HepG2 (cell line): ENCODE measurements around the gene RBM8A. TPM values are rescaled to one million over a fixed set of nuclear protein-coding genes. Genes with fewer than 3 reads are reported as not detected.

Experiments used
- ATAC-seq: fragments of 200-7000 bp; cut with Tn5 transposase; 3 replicates; pipeline ENCODE4 v1.9.1; 2020; ENCODE audit warnings: mild to moderate bottlenecking, moderate library complexity
- BruUV-seq: library from RNA; stranded (reverse); fragments of 400-500 nt; replicated peaks from 2 replicates; lab custom pipeline; 2021; lab: Mats Ljungman, UMichigan
- CTCF ChIA-PET: fragments of 300-600 bp; formaldehyde crosslinking; extraction: SDS; loops from one replicate; lab custom pipeline; 2021; ENCODE audit warnings: low total read pairs, inconsistent platforms, low intra/inter-chr PET ratio; lab: Yijun Ruan, JAX
- POLR2A ChIA-PET: fragments of 350-600 bp; sonication (Branson Sonifier 250); formaldehyde crosslinking; loops from one replicate; lab custom pipeline; 2020; ENCODE audit warnings: antibody characterized with exemption, inconsistent platforms; lab: Yijun Ruan, JAX
- DNase-seq: peaks from one replicate; pipeline ENCODE4 v3.0.0-alpha.2; 2015; ENCODE audit warnings: low spot score
- FAIRE-seq: peaks from 3 replicates; lab custom pipeline; 2011; peaks lifted over from hg19 to GRCh38; lab: Jason Lieb, UNC
- H2AFZ ChIP-seq: one replicate; pipeline ENCODE4 v1.6.1; 2011; ENCODE audit warnings: low read length, inconsistent platforms
- H3K27ac ChIP-seq: fragments of 300-600 bp; 3 replicates; pipeline ENCODE4 v1.8.0; 2011; ENCODE audit warnings: mixed run types, mild to moderate bottlenecking, mixed read lengths, low read length, inconsistent platforms; ENCODE audit not compliant: insufficient read depth; ENCODE audit errors: extremely low read length
- H3K27me3 ChIP-seq, 2 experiments: fragments of 200-600 bp in 1 of 2; 2 replicates in 1 of 2; 3 replicates in 1 of 2; pipeline versions ENCODE4 v1.6.0 to v1.8.0; 2011; ENCODE audit warnings: low read length in 2 of 2, mild to moderate bottlenecking in 2 of 2, moderate library complexity in 2 of 2, inconsistent platforms in 1 of 2; ENCODE audit not compliant: insufficient read depth in 2 of 2, control insufficient read depth in 1 of 2
- H3K36me3 ChIP-seq, 2 experiments: fragments of 200-600 bp in 1 of 2; replicated peaks in 1 of 2; 2 replicates in 1 of 2; 3 replicates in 1 of 2; pipeline versions ENCODE4 v1.5.1 to v1.8.0; 2011; ENCODE audit warnings: low read length in 2 of 2, inconsistent platforms in 1 of 2; ENCODE audit not compliant: insufficient read depth in 2 of 2, control insufficient read depth in 1 of 2
- H3K4me1 ChIP-seq: 2 replicates; pipeline ENCODE4 v1.5.1; 2012; ENCODE audit warnings: low read length, inconsistent platforms; ENCODE audit not compliant: insufficient read depth
- H3K4me2 ChIP-seq: 2 replicates; pipeline ENCODE4 v1.6.0; 2011; ENCODE audit warnings: low read depth, low read length, inconsistent platforms
- H3K4me3 ChIP-seq, 3 experiments: fragments of 200-600 bp in 1 of 3; sonication (generic), shearing (Covaris generic) in 1 of 3; replicated peaks in 1 of 3; 2 replicates each; pipeline ENCODE4 v1.5.1; 2011 to 2016; ENCODE audit warnings: low read length in 3 of 3, inconsistent platforms in 2 of 3, low read depth in 2 of 3, mild to moderate bottlenecking in 2 of 3, control low read depth in 1 of 3, mixed read lengths in 1 of 3; ENCODE audit not compliant: insufficient read depth in 1 of 3
- H3K79me2 ChIP-seq: one replicate; pipeline ENCODE4 v1.6.1; 2011; ENCODE audit warnings: low read length, inconsistent platforms; ENCODE audit not compliant: insufficient read depth
- H3K9ac ChIP-seq: 2 replicates; pipeline ENCODE4 v1.6.0; 2011; ENCODE audit warnings: mild to moderate bottlenecking, low read depth, low read length, inconsistent platforms; ENCODE audit not compliant: insufficient read depth
- H3K9me3 ChIP-seq: 2 replicates; pipeline ENCODE4 v1.5.1; 2012; ENCODE audit warnings: mild to moderate bottlenecking, low read length
- H4K20me1 ChIP-seq: 2 replicates; pipeline ENCODE4 v1.6.0; 2011; ENCODE audit warnings: inconsistent platforms, mild to moderate bottlenecking, low read length, moderate library complexity; ENCODE audit not compliant: insufficient read depth
- ELF4 ChIP-seq: sonication (generic); formaldehyde crosslinking; IDR thresholded peaks from 2 replicates; pipeline ENCODE4 v1.5.0; 2020; ENCODE audit warnings: missing genetic modification reagents, mild to moderate bottlenecking, moderate library complexity, borderline replicate concordance
- KIAA2018 ChIP-seq: sonication (generic); formaldehyde crosslinking; IDR thresholded peaks from 2 replicates; pipeline ENCODE4 v1.5.0; 2020; ENCODE audit warnings: mild to moderate bottlenecking, missing genetic modification reagents, borderline replicate concordance
- MXI1 ChIP-seq: IDR thresholded peaks from 3 replicates; pipeline ENCODE4 v1.6.1; 2012; ENCODE audit warnings: low read depth, low read length, inconsistent platforms, borderline replicate concordance
- YEATS2 ChIP-seq: sonication (generic); formaldehyde crosslinking; IDR thresholded peaks from 2 replicates; pipeline ENCODE4 v1.4.0; 2020; ENCODE audit warnings: missing genetic modification reagents, borderline replicate concordance
- ZFP62 ChIP-seq: sonication (generic); formaldehyde crosslinking; IDR thresholded peaks from 2 replicates; pipeline ENCODE4 v1.4.0; 2020; ENCODE audit warnings: missing genetic modification reagents
- WGBS: methylation state at CpG from one replicate; pipeline ENCODE4 v1.1.6; 2017; ENCODE audit warnings: low lambda C conversion rate; 5-methylcytosine and 5-hydroxymethylcytosine counted together
- in situ Hi-C: cut with HindIII; loops from 2 replicates; pipeline ENCODE4 v1.10.0; 2017; ENCODE audit warnings: low pct_unique_long_range_greater_than_20kb; ENCODE audit not compliant: extremely low pct_ligation_motif_present
- intact Hi-C: fragments of 100-400 bp; cut with micrococcal nuclease; formaldehyde crosslinking; loops from one replicate; pipeline ENCODE4 v1.10.0; 2022; ENCODE audit not compliant: unreplicated experiment
- polyA plus RNA-seq, 8 experiments: library from polyadenylated mRNA; depleted of rRNA in 3 of 8; stranded (reverse) in 7 of 8; unstranded in 1 of 8; fragments of >200 nt; fragmentation: Illumina TruSeq in 4 of 8; extraction: Trizol in 4 of 8; gene quantifications; 2 replicates each; pipeline versions ENCODE4 v1.2.1 to v1.2.3, GENCODE V29; 2011 to 2016; ENCODE audit warnings: low read depth in 4 of 8, missing spikeins in 1 of 8, mixed read lengths in 1 of 8; ENCODE audit not compliant: insufficient read depth in 1 of 8
- total RNA-seq, 5 experiments: library from RNA; depleted of rRNA; stranded (reverse); fragments of >200 nt; fragmentation: Illumina TruSeq; extraction: Trizol; gene quantifications; 2 replicates each; pipeline ENCODE4 v1.2.3, GENCODE V29; 2016; ENCODE audit warnings: low read depth in 1 of 5

The RBM8A gene
- total and polyA plus RNA-seq, 2 of the 13 experiments (the other 11 are each of a cell fraction or from before 2014, with no cell fraction given): 106 to 162 TPM

GRCh38 chr1:145965119-145965744, 37.9 kb upstream of the RBM8A start:
- Histone ChIP-seq H3K27me3 (peaks cover 0 to 19% of the 10 kb centered on the region in 2 experiments; a peak in 3 of 5 replicates), H3K9me3 (no peaks in the 10 kb centered on the region), H3K36me3 (no peaks in the 10 kb centered on the region), H3K4me2 (peak overlapping the region; percentile 93)
- no peak for ATAC-seq
- in situ Hi-C loops: no loop called here
- BruUV-seq: TSS peak; percentile 85
- TF ChIP-seq ELF4 (CRISPR knock-in tag): 0 out of 2 replicates have a peak, but pooled peaks have one; percentile 16
- no peak for TF ChIP-seq ZFP62 (CRISPR knock-in tag)
- TF ChIP-seq, all 625 proteins: peak for 1
- Histone ChIP-seq H3K9ac (peak overlapping the region; percentile 78), H3K79me2 (no peaks in the 10 kb centered on the region), H3K4me3 (peak overlapping the region; percentile 77 to 84 (median 82); a peak in 5 of 6 replicates), H3K4me1 (peaks cover 35% of the 10 kb centered on the region), H2AFZ (no peak overlapping the region), H4K20me1 (no peaks in the 10 kb centered on the region), H3K27ac (peak overlapping the region; percentile 70)
- intact Hi-C loops: loop anchor here (2.0 kb wide), 1 partner anchor 38 kb away; the partner anchor contains the start of gene RBM8A
- 0% methylated on average over 5 of the region's 5 CpGs for WGBS
- FAIRE-seq: no peak
- POLR2A ChIA-PET: interaction anchor here (0.7 to 3.4 kb wide), 18 partner anchors 8 to 106 kb away, joined by 3 to 51 read pairs (median 6); partner anchors contain the start of genes PEX11B, PIAS3 and RBM8A
- DNase-seq: no peak
- CTCF ChIA-PET: no interaction called here

- ChIA-PET POLR2A (interaction anchor here (0.7 to 3.4 kb wide), 26 partner anchors 8 to 254 kb away, joined by 3 to 51 read pairs (median 4); partner anchors contain the start of genes NUDT17, PEX11B, PIAS3 and RBM8A), CTCF (no interaction called here)
- Histone ChIP-seq H3K79me2 (no peaks in the 10 kb centered on the region), H3K4me3 (peak within 1 kb of the TSS; percentile 77 to 84 (median 82)), H3K27ac (peak within 1 kb of the TSS; percentile 70), H3K36me3 (no peaks in the 10 kb centered on the region), H3K27me3 (peaks cover 0 to 25% of the 10 kb centered on the region in 2 experiments; a peak in 3 of 5 replicates), H3K9ac (peak within 1 kb of the TSS; percentile 78), H2AFZ (peak within 1 kb of the TSS; percentile 92), H3K4me1 (peaks cover 42% of the 10 kb centered on the region), H3K4me2 (peak within 1 kb of the TSS; percentile 93), H3K9me3 (no peaks in the 10 kb centered on the region), H4K20me1 (no peaks in the 10 kb centered on the region)
- DNase-seq (peak; percentile 92), FAIRE-seq (peak; percentile 97), ATAC-seq (peak; percentile 88)
- intact Hi-C loops: loop anchor here (2.0 to 5.0 kb wide), 3 partner anchors 38 to 107 kb away; partner anchors contain the start of genes PIAS3 and RBM8A
- WGBS: under 1% methylated on average over 34 of the region's 37 CpGs
- in situ Hi-C loops: loop anchor here (5.0 kb wide), 1 partner anchor 37 kb away; the partner anchor contains the start of gene RBM8A
- no TSS peak for BruUV-seq
- TF ChIP-seq KIAA2018: 0 out of 2 replicates have a peak, but pooled peaks have one; percentile 56
- TF ChIP-seq YEATS2 (CRISPR knock-in tag): peak; percentile 68; the same call in 1 of the 2 replicates
- TF ChIP-seq MXI1: peak; percentile 21; the same call in 1 of the 3 replicates
Measured at GRCh38 chr1:145964328-145965118, 37.2 kb upstream of the RBM8A start, which contains the start of the genes ANKRD34A and POLR3GL. Gene ANKRD34A, minus strand, starts transcription at chr1:145964575. Its CDS starts 2,816 bp downstream, at chr1:145961759. Gene POLR3GL, plus strand, starts transcription at chr1:145964690. Its CDS starts 10,176 bp downstream, at chr1:145974866.
